K562 (cell line): Measurements from ENCODE around the gene DNAJC6. TPM values are rescaled to one million over a fixed set of nuclear protein-coding genes. Genes with fewer than 3 reads are reported as not detected.

ENCODE experiments used
- CHD4 ChIP-seq: fragments of 200-600 bp; sonication (generic); IDR thresholded peaks from 3 replicates; pipeline ENCODE4 v1.6.1; 2012; ENCODE audit warnings: low read depth, mild to moderate bottlenecking, mixed read lengths, low read length, inconsistent platforms; ENCODE audit not compliant: insufficient read depth, insufficient replicate concordance, poor library complexity, severe bottlenecking
- POLR3A ChIP-seq: IDR thresholded peaks from 2 replicates; pipeline ENCODE4 v1.6.1; 2011; ENCODE audit warnings: borderline replicate concordance, mild to moderate bottlenecking, moderate library complexity; ENCODE audit not compliant: insufficient read length, insufficient read depth; ENCODE audit errors: extremely low read depth
- TCF3 ChIP-seq: sonication (generic); formaldehyde crosslinking; IDR thresholded peaks from 2 replicates; pipeline ENCODE4 v1.4.0; 2020; ENCODE audit warnings: mild to moderate bottlenecking, missing genetic modification reagents
- XRCC3 ChIP-seq: fragments of 450-650 bp; IDR thresholded peaks from 2 replicates; pipeline ENCODE4 v1.6.1; 2017; ENCODE audit warnings: mild to moderate bottlenecking, moderate library complexity
- ZNF79 ChIP-seq: fragments of 250-450 bp; sonication (Bioruptor Pico); IDR thresholded peaks from 2 replicates; pipeline ENCODE4 v1.4.0; 2020; ENCODE audit warnings: low read depth, mild to moderate bottlenecking, moderate library complexity
- polyA plus RNA-seq, 8 experiments: library from polyadenylated mRNA; depleted of rRNA in 4 of 8; stranded (reverse) in 5 of 8; unstranded in 3 of 8; fragments of >200 nt; fragmentation: Nextera tagmentation in 2 of 8; fragmentation: Illumina TruSeq in 1 of 8; extraction: Ambion mirVana in 2 of 8; extraction: Trizol in 1 of 8; gene quantifications; 2 replicates each; pipeline versions ENCODE4 v1.2.1 to v1.2.3, GENCODE V29; 2011 to 2014; ENCODE audit warnings: inconsistent platforms in 1 of 8, missing spikeins in 1 of 8
- total RNA-seq, 7 experiments: library from RNA; depleted of rRNA in 6 of 7; stranded (reverse); fragments of >200 nt in 6 of 7; fragmentation: Illumina TruSeq in 2 of 7; extraction: Trizol in 2 of 7; gene quantifications; 2 replicates each; pipeline versions ENCODE4 v1.2.1 to v1.2.3, GENCODE V29; 2011 to 2021; ENCODE audit warnings: low replicate concordance in 1 of 7
- TF ChIP-seq, protein P1 (sequence below): fragments of 200-800 bp; sonication (Bioruptor generic); IDR thresholded peaks from 2 replicates; pipeline ENCODE4 v1.6.1; 2016; ENCODE audit warnings: missing genetic modification characterization, missing compliant biosample characterization
- TF ChIP-seq, protein P2 (sequence below): fragments of 450-650 bp; IDR thresholded peaks from 2 replicates; pipeline ENCODE4 v1.6.1; 2016; ENCODE audit warnings: missing biosample characterization, missing genetic modification characterization
- TF ChIP-seq, protein P3 (sequence below), 3 experiments: fragments of 200-800 bp in 1 of 3; sonication (Bioruptor generic) in 1 of 3; sonication (generic) in 1 of 3; formaldehyde crosslinking in 1 of 3; IDR thresholded peaks; 2 replicates each; pipeline versions ENCODE4 v1.6.1 to v1.8.0; 2016 to 2022; ENCODE audit warnings: mild to moderate bottlenecking in 2 of 3, missing compliant biosample characterization in 2 of 3, missing genetic modification characterization in 2 of 3, missing genetic modification reagents in 1 of 3

The DNAJC6 gene
- total and polyA plus RNA-seq, 9 of the 15 experiments (the other 6 are each of a cell fraction or from before 2014, with no cell fraction given) = 6.7 to 78.7 (median 28.0) TPM

DNA sequence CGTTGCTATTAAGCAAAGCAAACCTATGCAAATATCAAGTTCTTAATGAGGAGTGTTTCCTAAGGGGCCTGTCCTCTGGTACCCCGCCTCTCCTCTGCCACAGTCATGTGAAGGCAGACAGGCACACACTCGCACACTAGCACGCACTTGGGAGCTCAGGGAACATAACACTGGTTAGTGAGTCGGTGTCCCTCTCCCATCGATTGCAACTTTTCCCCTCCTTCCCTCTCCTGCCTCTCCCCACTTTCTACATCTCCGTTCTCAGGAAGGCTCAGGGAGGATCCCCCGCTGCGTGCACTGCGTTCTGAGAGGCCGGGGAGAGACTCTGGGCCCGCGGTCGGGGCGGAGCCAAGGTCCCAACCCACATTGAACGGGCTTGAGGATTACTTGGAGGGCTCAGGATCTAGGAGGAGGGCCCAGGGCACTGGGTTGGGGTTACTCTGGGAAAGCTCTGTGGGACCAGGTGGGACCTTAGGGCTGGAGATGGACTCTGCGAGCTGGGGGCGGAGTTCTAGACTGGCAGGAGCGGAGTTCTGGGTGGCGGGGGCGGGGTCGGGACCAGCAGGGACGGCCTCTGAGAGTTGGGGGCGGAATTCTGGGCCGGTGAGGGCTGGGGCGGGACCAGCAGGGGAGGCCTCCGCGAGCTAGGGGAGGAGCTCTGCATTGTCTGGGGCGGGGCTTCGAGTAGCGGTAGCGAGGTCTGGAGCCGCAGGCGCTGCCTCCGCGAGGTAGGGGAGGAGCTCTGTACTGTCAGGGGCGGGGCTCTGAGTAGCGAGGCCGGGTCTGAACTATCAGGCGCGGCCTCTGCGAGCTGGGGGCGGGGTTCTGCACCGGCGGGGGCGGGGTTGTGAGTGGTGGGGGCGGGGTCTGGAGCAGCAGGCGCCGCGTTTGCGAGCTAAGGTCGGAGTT lies 110.6 kb downstream of the DNAJC6 start (continued):
- TF ChIP-seq, protein P1, sequence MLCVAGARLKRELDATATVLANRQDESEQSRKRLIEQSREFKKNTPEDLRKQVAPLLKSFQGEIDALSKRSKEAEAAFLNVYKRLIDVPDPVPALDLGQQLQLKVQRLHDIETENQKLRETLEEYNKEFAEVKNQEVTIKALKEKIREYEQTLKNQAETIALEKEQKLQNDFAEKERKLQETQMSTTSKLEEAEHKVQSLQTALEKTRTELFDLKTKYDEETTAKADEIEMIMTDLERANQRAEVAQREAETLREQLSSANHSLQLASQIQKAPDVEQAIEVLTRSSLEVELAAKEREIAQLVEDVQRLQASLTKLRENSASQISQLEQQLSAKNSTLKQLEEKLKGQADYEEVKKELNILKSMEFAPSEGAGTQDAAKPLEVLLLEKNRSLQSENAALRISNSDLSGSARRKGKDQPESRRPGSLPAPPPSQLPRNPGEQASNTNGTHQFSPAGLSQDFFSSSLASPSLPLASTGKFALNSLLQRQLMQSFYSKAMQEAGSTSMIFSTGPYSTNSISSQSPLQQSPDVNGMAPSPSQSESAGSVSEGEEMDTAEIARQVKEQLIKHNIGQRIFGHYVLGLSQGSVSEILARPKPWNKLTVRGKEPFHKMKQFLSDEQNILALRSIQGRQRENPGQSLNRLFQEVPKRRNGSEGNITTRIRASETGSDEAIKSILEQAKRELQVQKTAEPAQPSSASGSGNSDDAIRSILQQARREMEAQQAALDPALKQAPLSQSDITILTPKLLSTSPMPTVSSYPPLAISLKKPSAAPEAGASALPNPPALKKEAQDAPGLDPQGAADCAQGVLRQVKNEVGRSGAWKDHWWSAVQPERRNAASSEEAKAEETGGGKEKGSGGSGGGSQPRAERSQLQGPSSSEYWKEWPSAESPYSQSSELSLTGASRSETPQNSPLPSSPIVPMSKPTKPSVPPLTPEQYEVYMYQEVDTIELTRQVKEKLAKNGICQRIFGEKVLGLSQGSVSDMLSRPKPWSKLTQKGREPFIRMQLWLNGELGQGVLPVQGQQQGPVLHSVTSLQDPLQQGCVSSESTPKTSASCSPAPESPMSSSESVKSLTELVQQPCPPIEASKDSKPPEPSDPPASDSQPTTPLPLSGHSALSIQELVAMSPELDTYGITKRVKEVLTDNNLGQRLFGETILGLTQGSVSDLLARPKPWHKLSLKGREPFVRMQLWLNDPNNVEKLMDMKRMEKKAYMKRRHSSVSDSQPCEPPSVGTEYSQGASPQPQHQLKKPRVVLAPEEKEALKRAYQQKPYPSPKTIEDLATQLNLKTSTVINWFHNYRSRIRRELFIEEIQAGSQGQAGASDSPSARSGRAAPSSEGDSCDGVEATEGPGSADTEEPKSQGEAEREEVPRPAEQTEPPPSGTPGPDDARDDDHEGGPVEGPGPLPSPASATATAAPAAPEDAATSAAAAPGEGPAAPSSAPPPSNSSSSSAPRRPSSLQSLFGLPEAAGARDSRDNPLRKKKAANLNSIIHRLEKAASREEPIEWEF (CRISPR knock-in tag) = no peak
- TF ChIP-seq ZNF79 (CRISPR knock-in tag) (no peak), TCF3 (CRISPR knock-in tag) (no peak), XRCC3 (no peak), CHD4 (no peak), POLR3A (no peak)
- TF ChIP-seq, protein P2, sequence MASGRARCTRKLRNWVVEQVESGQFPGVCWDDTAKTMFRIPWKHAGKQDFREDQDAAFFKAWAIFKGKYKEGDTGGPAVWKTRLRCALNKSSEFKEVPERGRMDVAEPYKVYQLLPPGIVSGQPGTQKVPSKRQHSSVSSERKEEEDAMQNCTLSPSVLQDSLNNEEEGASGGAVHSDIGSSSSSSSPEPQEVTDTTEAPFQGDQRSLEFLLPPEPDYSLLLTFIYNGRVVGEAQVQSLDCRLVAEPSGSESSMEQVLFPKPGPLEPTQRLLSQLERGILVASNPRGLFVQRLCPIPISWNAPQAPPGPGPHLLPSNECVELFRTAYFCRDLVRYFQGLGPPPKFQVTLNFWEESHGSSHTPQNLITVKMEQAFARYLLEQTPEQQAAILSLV (tag) = no peak
- TF ChIP-seq, protein P3, sequence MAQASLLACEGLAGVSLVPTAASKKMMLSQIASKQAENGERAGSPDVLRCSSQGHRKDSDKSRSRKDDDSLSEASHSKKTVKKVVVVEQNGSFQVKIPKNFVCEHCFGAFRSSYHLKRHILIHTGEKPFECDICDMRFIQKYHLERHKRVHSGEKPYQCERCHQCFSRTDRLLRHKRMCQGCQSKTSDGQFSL (CRISPR knock-in tag; IDR thresholded peaks at IDR 0.05) = no peak
- TF ChIP-seq, protein P3 (tag; IDR thresholded peaks at IDR 0.05) = no peak
